Ascending aorta (tissue), 2 donors: ENCODE data around the gene CPED1. TPM values are rescaled to one million over a fixed set of nuclear protein-coding genes. Genes with fewer than 3 reads are reported as not detected.

Experiments used
- DNase-seq, 2 donors: peaks; one replicate each; pipeline ENCODE4 v3.0.0-alpha.2; 2019; ENCODE audit warnings: low spot score in 2 of 2
- H3K27ac ChIP-seq, 2 donors: fragments of 200-600 bp; sonication (generic); one replicate each; pipeline ENCODE4 v1.5.1; 2016 to 2017; ENCODE audit warnings: mild to moderate bottlenecking in 1 of 2
- H3K27me3 ChIP-seq: fragments of 200-600 bp; sonication (generic); one replicate; pipeline ENCODE4 v1.5.1; 2017
- H3K36me3 ChIP-seq, 2 donors: fragments of 200-600 bp; sonication (generic); one replicate each; pipeline ENCODE4 v1.5.1; 2016
- H3K4me1 ChIP-seq, 2 donors: fragments of 200-600 bp; sonication (generic); one replicate each; pipeline ENCODE4 v1.5.1; 2016 to 2017; ENCODE audit warnings: mild to moderate bottlenecking in 1 of 2
- H3K4me3 ChIP-seq, 2 donors: fragments of 200-600 bp; sonication (generic); one replicate each; pipeline ENCODE4 v1.5.1; 2016 to 2017; ENCODE audit warnings: mild to moderate bottlenecking in 1 of 2
- H3K9me3 ChIP-seq, 2 donors: fragments of 200-600 bp; sonication (generic); one replicate each; pipeline ENCODE4 v1.5.1; 2016
- CTCF ChIP-seq, 3 experiments: fragments of 200-600 bp in 2 of 3; fragments of 450-650 bp in 1 of 3; sonication (generic) in 2 of 3; IDR thresholded peaks; one replicate each; pipeline ENCODE4 v1.5.1; 2016 to 2019; ENCODE audit warnings: antibody characterized with exemption in 3 of 3, mild to moderate bottlenecking in 1 of 3, moderate library complexity in 1 of 3
- intact Hi-C: fragments of 100-400 bp; cut with DNase I; formaldehyde crosslinking; loops from one replicate; pipeline ENCODE4 v1.15.1; 2023
- total RNA-seq: library from RNA; depleted of rRNA; stranded (reverse); fragments of >200 nt; gene quantifications from one replicate; pipeline ENCODE4 v1.1.0, GENCODE V29; 2016

CPED1 gene
- total RNA-seq, 1 donor from 2014 or later: 69.5 TPM

- peak overlapping the region; percentile 83 to 88 for H3K27ac ChIP-seq
- peaks cover 5 to 42% of the 10 kb centered on the region in 2 donors for H3K4me1 ChIP-seq
- no peak for DNase-seq
- TF ChIP-seq CTCF (IDR thresholded peaks at IDR 0.05): no peak
- H3K4me3 ChIP-seq: peak overlapping the region in 1 of 2 donors; percentile 28
- H3K9me3 ChIP-seq: no peaks in the 10 kb centered on the region
- intact Hi-C loops: no loop called here
- no peaks in the 10 kb centered on the region for H3K27me3 ChIP-seq
- H3K36me3 ChIP-seq: no peaks in the 10 kb centered on the region
These were observed 10.0 kb downstream of the CPED1 start for GRCh38 chr7:120998520-120998919.

GRCh38 chr7:120998996-120999565 lies 10.6 kb downstream of the CPED1 start:
- Histone ChIP-seq H3K4me3 (peak overlapping the region; percentile 23 to 43), H3K27me3 (no peaks in the 10 kb centered on the region), H3K36me3 (no peaks in the 10 kb centered on the region), H3K9me3 (no peaks in the 10 kb centered on the region), H3K4me1 (peaks cover 2 to 44% of the 10 kb centered on the region in 2 donors), H3K27ac (peak overlapping the region; percentile 83 to 88)
- no peak for DNase-seq
- intact Hi-C loops: no loop called here
- no peak for TF ChIP-seq CTCF (IDR thresholded peaks at IDR 0.05)

- intact Hi-C loops: no loop called here
- no peak for DNase-seq
- no peaks in the 10 kb centered on the region for H3K27me3 ChIP-seq
- no peaks in the 10 kb centered on the region for H3K36me3 ChIP-seq
- peaks cover 2 to 46% of the 10 kb centered on the region in 2 donors for H3K4me1 ChIP-seq
- peak overlapping the region; percentile 83 to 88 for H3K27ac ChIP-seq
- peak in 2 of 3 experiments; percentile 7 to 12 for TF ChIP-seq CTCF (IDR thresholded peaks at IDR 0.05)
- H3K9me3 ChIP-seq: no peaks in the 10 kb centered on the region
- H3K4me3 ChIP-seq: peak overlapping the region; percentile 23 to 43
These were observed 11.8 kb downstream of the CPED1 start for GRCh38 chr7:121000081-121000983.

- peaks cover 2 to 43% of the 10 kb centered on the region in 2 donors for H3K4me1 ChIP-seq
- no peak for TF ChIP-seq CTCF (IDR thresholded peaks at IDR 0.05)
- intact Hi-C loops: no loop called here
These were observed 12.9 kb downstream of the CPED1 start for GRCh38 chr7:121001234-121001906.

GRCh38 chr7:121002048-121002756 lies 13.7 kb downstream of the CPED1 start:
- H3K27ac ChIP-seq: peak overlapping the region; percentile 83 to 88
- H3K4me1 ChIP-seq: peaks cover 2 to 45% of the 10 kb centered on the region in 2 donors
- H3K4me3 ChIP-seq: no peak overlapping the region

More at GRCh38 chr7:121001234-121001906, 12.9 kb downstream of the CPED1 start:
- H3K36me3 ChIP-seq: no peaks in the 10 kb centered on the region
- DNase-seq: no peak
- H3K9me3 ChIP-seq: no peaks in the 10 kb centered on the region
- peak overlapping the region; percentile 83 to 88 for H3K27ac ChIP-seq
- peak overlapping the region in 1 of 2 donors; percentile 43 for H3K4me3 ChIP-seq
- H3K27me3 ChIP-seq: no peaks in the 10 kb centered on the region

More at GRCh38 chr7:121002048-121002756, 13.7 kb downstream of the CPED1 start:
- no peaks in the 10 kb centered on the region for H3K27me3 ChIP-seq
- TF ChIP-seq CTCF (IDR thresholded peaks at IDR 0.05): peak in 1 of 3 experiments; percentile 25
- no peak for DNase-seq
- H3K9me3 ChIP-seq: no peaks in the 10 kb centered on the region
- intact Hi-C loops: loop anchor here (2.0 kb wide), 1 partner anchor 17 kb away; no protein-coding TSS in a partner anchor
- H3K36me3 ChIP-seq: no peaks in the 10 kb centered on the region
